Lower leg skin (tissue), 3 donors: ENCODE results near the gene TMEM87B.

Experiments used
- CTCF ChIP-seq, 3 donors: fragments of 450-650 bp; IDR thresholded peaks; one replicate each; pipeline ENCODE4 v1.5.1; 2016; ENCODE audit warnings: antibody characterized with exemption in 3 of 3, mild to moderate bottlenecking in 3 of 3, moderate library complexity in 2 of 3
- POLR2A ChIP-seq, 2 donors: fragments of 450-650 bp; IDR thresholded peaks; one replicate each; pipeline ENCODE4 v1.6.1; 2016 to 2017; ENCODE audit warnings: antibody characterized with exemption in 2 of 2, mild to moderate bottlenecking in 1 of 2, moderate library complexity in 1 of 2

- TF ChIP-seq CTCF (IDR thresholded peaks at IDR 0.05), result no peak
- no peak for TF ChIP-seq POLR2A (IDR thresholded peaks at IDR 0.05)
Observed at GRCh38 chr2:112073875-112074274, 18.8 kb downstream of the TMEM87B start.
